GM10847 (cell line): Measurements from ENCODE around the gene MEPCE.

ENCODE experiments used
- POLR2A ChIP-seq: IDR thresholded peaks from 2 replicates; pipeline ENCODE4 v1.6.1; 2011; ENCODE audit not compliant: insufficient read length; ENCODE audit errors: extremely low read depth

The MEPCE gene, protein sequence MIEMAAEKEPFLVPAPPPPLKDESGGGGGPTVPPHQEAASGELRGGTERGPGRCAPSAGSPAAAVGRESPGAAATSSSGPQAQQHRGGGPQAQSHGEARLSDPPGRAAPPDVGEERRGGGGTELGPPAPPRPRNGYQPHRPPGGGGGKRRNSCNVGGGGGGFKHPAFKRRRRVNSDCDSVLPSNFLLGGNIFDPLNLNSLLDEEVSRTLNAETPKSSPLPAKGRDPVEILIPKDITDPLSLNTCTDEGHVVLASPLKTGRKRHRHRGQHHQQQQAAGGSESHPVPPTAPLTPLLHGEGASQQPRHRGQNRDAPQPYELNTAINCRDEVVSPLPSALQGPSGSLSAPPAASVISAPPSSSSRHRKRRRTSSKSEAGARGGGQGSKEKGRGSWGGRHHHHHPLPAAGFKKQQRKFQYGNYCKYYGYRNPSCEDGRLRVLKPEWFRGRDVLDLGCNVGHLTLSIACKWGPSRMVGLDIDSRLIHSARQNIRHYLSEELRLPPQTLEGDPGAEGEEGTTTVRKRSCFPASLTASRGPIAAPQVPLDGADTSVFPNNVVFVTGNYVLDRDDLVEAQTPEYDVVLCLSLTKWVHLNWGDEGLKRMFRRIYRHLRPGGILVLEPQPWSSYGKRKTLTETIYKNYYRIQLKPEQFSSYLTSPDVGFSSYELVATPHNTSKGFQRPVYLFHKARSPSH

DNA sequence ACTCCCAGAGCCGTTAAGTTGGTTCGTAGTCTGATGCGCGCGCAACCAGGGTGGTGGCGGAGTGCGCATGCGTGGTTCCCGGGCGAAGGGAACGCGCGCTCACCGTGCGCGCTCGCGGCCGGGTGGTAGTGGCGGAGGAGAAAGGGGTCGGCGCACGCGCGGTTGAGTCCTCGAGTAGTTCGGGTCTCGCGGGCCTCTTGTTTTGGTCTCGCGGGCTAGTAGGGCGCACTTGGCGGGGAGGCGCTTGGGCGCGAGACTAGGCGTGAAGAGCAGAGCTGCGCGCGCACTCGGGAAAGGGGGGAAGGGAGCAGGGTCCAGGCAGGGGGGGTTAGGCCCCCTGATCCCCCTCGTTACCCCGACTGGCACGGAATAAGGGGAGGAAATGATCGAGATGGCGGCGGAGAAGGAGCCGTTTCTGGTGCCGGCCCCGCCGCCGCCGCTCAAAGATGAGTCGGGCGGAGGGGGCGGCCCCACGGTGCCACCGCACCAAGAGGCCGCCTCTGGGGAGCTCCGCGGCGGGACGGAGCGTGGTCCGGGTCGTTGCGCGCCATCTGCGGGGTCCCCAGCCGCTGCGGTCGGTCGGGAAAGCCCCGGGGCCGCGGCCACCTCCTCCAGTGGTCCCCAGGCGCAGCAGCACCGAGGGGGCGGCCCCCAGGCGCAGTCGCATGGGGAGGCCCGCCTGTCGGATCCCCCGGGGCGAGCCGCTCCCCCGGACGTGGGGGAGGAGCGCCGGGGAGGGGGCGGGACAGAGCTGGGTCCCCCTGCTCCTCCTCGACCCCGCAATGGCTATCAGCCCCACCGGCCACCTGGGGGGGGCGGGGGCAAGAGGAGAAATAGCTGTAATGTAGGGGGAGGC is at the start of gene MEPCE:
TSS of gene MEPCE (plus strand) at position 195 of the 856 bp plus-strand sequence. CDS start at position 383, 188 bp downstream.
- no peak for TF ChIP-seq POLR2A

DNA sequence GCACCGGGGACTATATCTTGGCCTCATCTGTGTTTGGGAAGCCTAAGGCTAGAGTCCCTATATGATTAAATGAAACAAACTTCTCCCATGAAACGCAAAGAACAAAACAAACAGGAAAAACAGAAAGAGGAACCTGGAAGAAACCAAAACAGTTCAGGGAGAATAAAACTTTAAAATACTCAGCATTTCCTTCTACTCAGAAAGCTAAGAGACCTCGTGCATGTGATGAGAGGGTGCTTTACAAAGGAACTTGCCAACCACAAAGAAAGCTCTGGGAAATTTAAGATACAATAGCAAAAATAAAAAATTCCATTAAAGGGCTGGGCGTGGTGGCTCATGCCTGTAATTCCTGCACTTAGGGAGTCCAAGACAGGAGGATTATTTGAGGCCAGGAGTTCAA is 49.4 kb upstream of the MEPCE start:
- no peak for TF ChIP-seq POLR2A

GRCh38 chr7:100384628-100385294 is 44.9 kb upstream of the MEPCE start:
- TF ChIP-seq POLR2A, result no peak

DNA sequence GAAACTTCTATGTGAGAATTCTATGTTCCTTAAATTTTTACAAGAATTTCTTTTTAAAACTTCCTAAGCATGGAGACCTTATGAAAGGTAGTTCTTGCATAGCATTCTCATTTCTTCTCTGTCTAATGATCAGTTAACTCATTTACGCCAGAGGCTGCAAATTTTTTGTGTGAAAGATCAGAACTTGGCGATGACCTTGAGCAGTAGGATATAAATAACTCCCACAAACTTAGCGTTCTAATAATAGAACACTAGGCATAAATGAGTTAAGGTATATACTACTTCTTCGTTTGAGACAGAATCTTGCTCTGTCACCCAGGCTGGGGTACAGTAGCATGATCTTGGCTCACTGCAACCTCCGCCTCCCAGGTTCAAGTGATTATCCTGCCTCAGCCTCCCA is 42.7 kb upstream of the MEPCE start:
- no peak for TF ChIP-seq POLR2A

DNA sequence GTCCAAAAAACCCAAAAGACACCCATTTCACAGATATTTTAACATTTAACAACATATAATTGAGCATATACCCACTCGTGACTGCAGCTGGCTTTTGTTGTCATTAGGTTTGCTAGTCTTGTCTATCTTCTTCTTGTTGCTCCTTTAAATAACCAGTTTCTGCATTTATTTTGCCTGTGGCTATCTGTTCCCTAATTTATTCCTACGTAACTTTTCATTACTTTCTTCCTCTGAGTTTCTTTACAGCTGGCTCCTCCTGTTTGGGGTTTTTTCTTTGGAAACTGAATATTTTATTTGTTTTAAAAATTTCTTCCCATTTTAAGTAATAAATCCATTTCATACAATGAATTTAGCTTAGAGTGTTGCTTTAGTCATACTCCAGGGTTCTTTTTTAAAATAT is 41.9 kb upstream of the MEPCE start:
- TF ChIP-seq POLR2A, result no peak

- TF ChIP-seq POLR2A, result no peak
These were observed 40.1 kb upstream of the MEPCE start for GRCh38 chr7:100389437-100390088.

GRCh38 chr7:100390286-100391009 is 39.2 kb upstream of the MEPCE start:
- no peak for TF ChIP-seq POLR2A

DNA sequence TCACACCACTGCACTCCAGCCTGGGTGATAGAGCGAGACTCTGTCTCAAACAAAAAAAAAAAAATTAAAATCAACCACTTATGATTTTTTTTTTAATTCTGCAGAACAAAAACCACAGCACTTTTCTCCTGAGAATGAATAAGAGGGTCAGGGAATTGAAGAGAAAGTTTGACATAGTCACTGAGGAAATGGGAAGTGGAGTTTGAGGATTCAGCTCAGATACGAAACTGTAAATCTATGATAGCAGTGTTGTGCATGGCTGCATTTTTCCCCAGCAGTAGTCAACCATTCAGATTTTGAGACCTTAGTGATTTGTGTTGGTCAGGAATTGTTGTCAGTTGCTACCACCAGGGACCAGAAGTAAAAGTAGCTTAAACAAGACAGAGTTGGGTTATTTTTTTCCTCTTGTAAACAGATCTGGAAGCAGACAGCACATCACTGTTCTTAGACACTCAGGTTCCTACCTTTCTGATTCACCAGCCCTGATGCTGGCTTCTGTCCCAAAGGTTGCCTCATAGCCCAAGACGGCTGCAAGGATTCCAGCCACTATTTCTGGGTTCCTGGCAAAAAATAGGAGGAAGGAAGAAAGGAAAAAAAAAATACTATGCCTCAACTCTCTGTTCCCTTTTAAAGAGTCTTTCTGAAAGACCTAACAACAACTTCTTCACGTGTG is 36.3 kb upstream of the MEPCE start:
- TF ChIP-seq POLR2A, result no peak

DNA sequence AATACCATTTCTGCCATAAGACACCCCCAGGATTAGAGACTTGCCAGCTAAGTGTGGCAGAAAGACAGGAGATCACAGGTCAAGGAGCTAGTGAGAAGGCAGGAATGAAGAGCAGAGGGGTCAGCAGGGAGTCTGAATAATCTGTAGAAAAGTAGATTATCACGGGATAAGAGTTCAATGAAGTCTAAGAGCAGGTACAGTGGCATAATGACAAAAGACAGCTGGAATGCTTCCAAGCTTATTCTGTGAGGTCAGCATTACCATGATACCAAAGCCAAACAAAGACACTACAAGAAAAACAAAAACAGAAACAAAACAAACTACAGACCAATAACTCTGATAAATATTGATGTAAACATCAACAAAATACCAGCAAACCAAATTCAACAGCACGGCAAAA is 35.6 kb upstream of the MEPCE start:
- no peak for TF ChIP-seq POLR2A

DNA sequence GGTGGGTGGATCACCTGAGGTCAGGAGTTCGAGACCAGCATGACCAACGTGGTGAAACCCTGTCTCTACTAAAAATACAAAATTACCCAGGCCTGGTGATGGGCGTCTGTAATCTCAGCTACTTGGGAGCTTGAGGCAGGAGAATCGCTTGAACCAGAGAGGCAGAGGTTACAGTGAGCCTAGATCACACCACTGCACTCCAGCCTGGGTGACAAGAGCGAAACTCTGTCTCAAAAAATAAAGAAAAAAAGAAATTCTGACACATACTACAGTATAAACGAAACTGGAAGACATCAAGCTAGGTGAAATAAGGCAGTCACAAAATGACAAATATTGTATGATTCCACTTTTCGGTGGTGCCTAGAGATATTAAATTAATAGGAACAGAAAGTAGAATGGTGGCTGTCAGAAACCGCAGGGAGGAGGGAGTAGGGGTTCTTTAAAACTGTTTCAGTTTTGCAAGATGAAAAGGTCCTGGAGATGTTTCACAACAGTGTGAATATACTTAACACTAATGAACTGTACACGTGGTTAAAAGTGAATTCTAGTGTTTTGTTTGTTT is 33.1 kb upstream of the MEPCE start:
- TF ChIP-seq POLR2A, result no peak

- no peak for TF ChIP-seq POLR2A
These were observed 32.1 kb upstream of the MEPCE start for GRCh38 chr7:100397315-100398081.

DNA sequence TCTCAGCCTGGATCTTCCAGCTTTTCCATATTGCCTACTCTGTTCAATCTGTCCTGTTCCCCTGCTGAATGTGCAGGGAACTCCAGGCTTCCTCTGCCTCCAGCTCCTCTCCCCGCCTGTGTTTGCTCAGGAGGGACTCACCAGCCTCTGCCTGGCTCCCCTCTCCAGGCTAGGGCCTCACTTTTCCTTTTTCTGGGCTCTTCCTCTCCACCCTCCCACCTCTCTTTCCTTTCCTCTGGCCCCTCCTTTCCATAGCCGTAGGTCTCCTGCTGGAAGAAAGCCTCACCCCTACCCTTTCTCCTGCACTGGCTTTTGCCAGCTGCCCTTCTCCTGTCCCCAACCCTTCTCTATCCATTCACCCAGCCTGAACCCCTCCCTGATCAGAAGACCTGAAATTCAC is 31.4 kb upstream of the MEPCE start:
- TF ChIP-seq POLR2A, result no peak
